Measurements from ENCODE around the gene TMEM178B.
A peak's percentile ranks its signal among the peaks of the same experiment; 100 is the strongest.

TMEM178B gene

DNA sequence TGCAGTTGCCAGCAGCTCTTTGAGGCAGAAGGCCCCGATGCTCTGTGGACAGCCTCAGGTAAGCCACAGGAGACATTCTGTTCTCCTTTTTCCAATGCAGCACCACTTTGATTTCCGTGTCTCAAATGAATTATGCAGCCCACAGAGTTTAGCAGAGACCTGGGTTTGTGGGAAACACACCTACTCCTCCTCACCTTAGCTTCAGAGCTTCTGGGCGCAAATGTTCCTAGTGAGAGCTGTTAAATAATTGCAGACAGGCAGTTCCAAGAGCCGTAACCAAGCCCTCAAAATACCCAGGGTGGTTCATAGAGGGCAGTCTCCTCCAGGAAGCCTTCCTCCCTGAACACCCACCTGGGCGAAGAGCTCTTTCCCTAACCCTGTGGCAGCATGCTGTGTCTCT lies 408.1 kb downstream of the TMEM178B start:
- Histone ChIP-seq H3K4me2 (no peak overlapping the region), H3K36me3 (ENCODE audit: insufficient read depth) (no peaks in the 10 kb centered on the region), H3K27ac (no peak overlapping the region), H3K9ac (no peak overlapping the region), H3K4me1 (ENCODE audit: low read depth, poor library complexity, severe bottlenecking) (peaks cover 38% of the 10 kb centered on the region), H3K4me3 (IDR thresholded peaks at IDR 0.05; ENCODE audit: insufficient read depth, low read depth, low read length) (no peak overlapping the region), H3K27me3 (ENCODE audit: insufficient read depth, low read depth) (no peaks in the 10 kb centered on the region), H4K20me1 (ENCODE audit: insufficient read depth) (no peaks in the 10 kb centered on the region), H3K79me2 (ENCODE audit: insufficient read depth, low read depth) (no peaks in the 10 kb centered on the region), H2AFZ (ENCODE audit: low read depth) (no peak overlapping the region)
- no peak for TF ChIP-seq CTCF (conservative IDR thresholded peaks at IDR 0.05; ENCODE audit: low read depth, low read length)

- no peak for TF ChIP-seq CTCF (conservative IDR thresholded peaks at IDR 0.05; ENCODE audit: low read depth, low read length)
- H3K4me1 ChIP-seq (ENCODE audit: low read depth, poor library complexity, severe bottlenecking), result peaks cover 38% of the 10 kb centered on the region
- H3K27ac ChIP-seq, result no peak overlapping the region
These were observed 409.2 kb downstream of the TMEM178B start for GRCh38 chr7:141483044-141483443.

DNA sequence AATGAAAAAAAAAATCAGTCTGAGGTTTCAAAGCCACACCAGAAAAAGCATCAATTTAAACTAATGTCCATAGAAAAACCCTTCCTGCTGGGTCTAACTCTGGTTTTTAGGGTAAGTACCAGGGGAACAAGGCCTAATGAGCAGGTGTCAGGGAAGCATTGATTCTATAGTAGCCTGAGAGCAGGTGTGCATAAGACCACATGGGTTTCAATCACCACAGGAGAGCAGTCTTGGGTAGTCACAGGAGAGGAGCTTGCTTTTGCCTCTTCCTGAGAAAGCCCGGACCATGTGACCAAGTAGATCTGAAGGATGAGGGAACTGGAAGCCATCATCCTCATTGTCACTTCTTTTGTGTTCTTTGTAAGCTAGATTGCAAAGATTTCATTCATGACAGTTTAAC lies 411.0 kb downstream of the TMEM178B start:
- Histone ChIP-seq H3K4me1 (ENCODE audit: low read depth, poor library complexity, severe bottlenecking) (peaks cover 38% of the 10 kb centered on the region), H4K20me1 (ENCODE audit: insufficient read depth) (no peaks in the 10 kb centered on the region), H3K27ac (peak overlapping the region; percentile 68), H3K36me3 (ENCODE audit: insufficient read depth) (no peaks in the 10 kb centered on the region), H3K9ac (no peak overlapping the region), H3K27me3 (ENCODE audit: insufficient read depth, low read depth) (no peaks in the 10 kb centered on the region), H3K79me2 (ENCODE audit: insufficient read depth, low read depth) (no peaks in the 10 kb centered on the region), H3K4me2 (peak overlapping the region; percentile 59; the same call in 1 of the 2 replicates), H2AFZ (ENCODE audit: low read depth) (peak overlapping the region; percentile 8; the same call in 1 of the 2 replicates), H3K4me3 (IDR thresholded peaks at IDR 0.05; ENCODE audit: insufficient read depth, low read depth, low read length) (no peak overlapping the region)
- no peak for TF ChIP-seq CTCF (conservative IDR thresholded peaks at IDR 0.05; ENCODE audit: low read depth, low read length)

More at GRCh38 chr7:141483044-141483443, 409.2 kb downstream of the TMEM178B start:
- H3K36me3 ChIP-seq (ENCODE audit: insufficient read depth), result no peaks in the 10 kb centered on the region
- H3K4me3 ChIP-seq (IDR thresholded peaks at IDR 0.05; ENCODE audit: insufficient read depth, low read depth, low read length), result no peak overlapping the region
- no peak overlapping the region for H3K9ac ChIP-seq
- peak overlapping the region; percentile 7; the same call in 1 of the 2 replicates for H3K4me2 ChIP-seq
- no peaks in the 10 kb centered on the region for H3K79me2 ChIP-seq (ENCODE audit: insufficient read depth, low read depth)
- no peak overlapping the region for H2AFZ ChIP-seq (ENCODE audit: low read depth)
- H4K20me1 ChIP-seq (ENCODE audit: insufficient read depth), result no peaks in the 10 kb centered on the region
- H3K27me3 ChIP-seq (ENCODE audit: insufficient read depth, low read depth), result no peaks in the 10 kb centered on the region

DNA sequence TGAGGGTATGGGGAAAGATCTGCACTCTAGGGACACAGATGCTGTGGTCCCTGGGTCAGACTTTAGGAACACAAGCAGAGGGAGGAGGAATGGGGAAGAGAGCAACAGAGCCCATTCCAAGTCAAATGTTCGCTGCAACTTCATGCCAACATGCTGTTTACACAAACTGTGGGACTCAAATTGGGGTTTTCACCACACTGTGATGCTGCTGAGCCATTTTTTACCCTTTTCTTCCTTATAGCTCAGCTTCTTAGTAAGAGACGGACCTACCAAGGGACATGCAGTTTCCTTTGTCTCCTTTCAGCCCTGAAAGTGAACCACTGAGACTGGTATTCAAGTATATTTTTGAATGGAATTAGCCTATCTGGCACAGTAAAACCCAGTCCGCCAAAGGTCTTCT lies 413.1 kb downstream of the TMEM178B start:
- no peak for TF ChIP-seq CTCF (conservative IDR thresholded peaks at IDR 0.05; ENCODE audit: low read depth, low read length)
- H3K9ac ChIP-seq, result no peak overlapping the region
- no peak overlapping the region for H2AFZ ChIP-seq (ENCODE audit: low read depth)
- H3K4me1 ChIP-seq (ENCODE audit: low read depth, poor library complexity, severe bottlenecking), result peaks cover 41% of the 10 kb centered on the region
- no peaks in the 10 kb centered on the region for H3K36me3 ChIP-seq (ENCODE audit: insufficient read depth)
- H3K4me3 ChIP-seq (IDR thresholded peaks at IDR 0.05; ENCODE audit: insufficient read depth, low read depth, low read length), result no peak overlapping the region
- H3K4me2 ChIP-seq, result no peak overlapping the region
- no peak overlapping the region for H3K27ac ChIP-seq
- no peaks in the 10 kb centered on the region for H4K20me1 ChIP-seq (ENCODE audit: insufficient read depth)
- no peaks in the 10 kb centered on the region for H3K79me2 ChIP-seq (ENCODE audit: insufficient read depth, low read depth)
- H3K27me3 ChIP-seq (ENCODE audit: insufficient read depth, low read depth), result no peaks in the 10 kb centered on the region
